Liver (tissue), 9 donors: Measurements from ENCODE around the gene PLCD1. TPM values are rescaled to one million over a fixed set of nuclear protein-coding genes. Genes with fewer than 3 reads are reported as not detected.

Experiments used
- DNase-seq: peaks from one replicate; pipeline ENCODE4 v3.0.0-alpha.2; 2017; ENCODE audit warnings: low spot score
- H3K27ac ChIP-seq, 2 donors: one replicate each; pipeline ENCODE4 v1.7.0; 2013; ENCODE audit warnings: inconsistent platforms in 2 of 2, low read length in 2 of 2, control low read depth in 1 of 2, low read depth in 1 of 2, mild to moderate bottlenecking in 1 of 2
- H3K27me3 ChIP-seq, 4 donors: one replicate each; pipeline versions ENCODE4 v1.6.1 to v1.7.0; 2013; ENCODE audit warnings: low read length in 3 of 4, inconsistent platforms in 1 of 4, mild to moderate bottlenecking in 1 of 4, moderate library complexity in 1 of 4; ENCODE audit not compliant: control insufficient read depth in 4 of 4, insufficient read depth in 4 of 4
- H3K36me3 ChIP-seq, 4 donors: one replicate each; pipeline versions ENCODE4 v1.6.1 to v1.7.0; 2013; ENCODE audit warnings: low read length in 3 of 4, mild to moderate bottlenecking in 3 of 4, low read depth in 1 of 4, moderate library complexity in 1 of 4; ENCODE audit not compliant: control insufficient read depth in 4 of 4, insufficient read depth in 3 of 4
- H3K4me1 ChIP-seq, 4 donors: one replicate each; pipeline versions ENCODE4 v1.6.1 to v1.7.0; 2013; ENCODE audit warnings: low read length in 3 of 4, mild to moderate bottlenecking in 3 of 4, moderate library complexity in 1 of 4; ENCODE audit not compliant: control insufficient read depth in 4 of 4, insufficient read depth in 4 of 4
- H3K4me3 ChIP-seq, 3 donors: one replicate each; pipeline versions ENCODE4 v1.6.1 to v1.7.0; 2013; ENCODE audit warnings: low read length in 3 of 3, control low read depth in 1 of 3, low read depth in 1 of 3, mild to moderate bottlenecking in 1 of 3
- H3K9ac ChIP-seq, 2 donors: one replicate each; pipeline ENCODE4 v1.7.0; 2013; ENCODE audit warnings: low read length in 2 of 2, mild to moderate bottlenecking in 2 of 2, moderate library complexity in 2 of 2, control low read depth in 1 of 2, low read depth in 1 of 2
- H3K9me3 ChIP-seq, 4 donors: one replicate each; pipeline versions ENCODE4 v1.6.1 to v1.7.0; 2013; ENCODE audit warnings: low read length in 3 of 4; ENCODE audit not compliant: control insufficient read depth in 4 of 4
- EGR1 ChIP-seq, 2 donors: IDR thresholded peaks; 2 replicates each; pipeline ENCODE4 v1.6.1; 2016 to 2018; ENCODE audit warnings: antibody characterized with exemption in 2 of 2, low read depth in 2 of 2
- FOXA1 ChIP-seq: IDR thresholded peaks from 2 replicates; pipeline ENCODE4 v1.6.1; 2016; ENCODE audit warnings: antibody characterized with exemption
- FOXA2 ChIP-seq: IDR thresholded peaks from 2 replicates; pipeline ENCODE4 v1.6.1; 2016; ENCODE audit warnings: antibody characterized with exemption
- GABPA ChIP-seq, 2 donors: IDR thresholded peaks in 1 of 2; conservative IDR thresholded peaks in 1 of 2; 2 replicates each; pipeline ENCODE4 v1.6.1; 2016; ENCODE audit warnings: antibody characterized with exemption in 2 of 2, mild to moderate bottlenecking in 1 of 2, moderate library complexity in 1 of 2
- HNF4A ChIP-seq, 2 donors: conservative IDR thresholded peaks; 2 replicates each; pipeline ENCODE4 v1.6.1; 2016; ENCODE audit warnings: antibody characterized with exemption in 2 of 2, mild to moderate bottlenecking in 2 of 2
- HNF4G ChIP-seq: IDR thresholded peaks from 2 replicates; pipeline ENCODE4 v1.6.1; 2016; ENCODE audit warnings: antibody characterized with exemption
- JUND ChIP-seq, 2 donors: IDR thresholded peaks; 2 replicates each; pipeline ENCODE4 v1.6.1; 2016; ENCODE audit warnings: antibody characterized with exemption in 2 of 2
- NR2F2 ChIP-seq: IDR thresholded peaks from 2 replicates; pipeline ENCODE4 v1.6.1; 2016; ENCODE audit warnings: antibody characterized with exemption
- RAD21 ChIP-seq, 2 donors: IDR thresholded peaks; 2 replicates each; pipeline ENCODE4 v1.6.1; 2016; ENCODE audit warnings: antibody characterized with exemption in 2 of 2, mild to moderate bottlenecking in 2 of 2
- RXRA ChIP-seq, 2 donors: IDR thresholded peaks; 2 replicates each; pipeline ENCODE4 v1.6.1; 2017 to 2018; ENCODE audit warnings: antibody characterized with exemption in 2 of 2, mild to moderate bottlenecking in 1 of 2
- SP1 ChIP-seq: IDR thresholded peaks from 2 replicates; pipeline ENCODE4 v1.6.1; 2018; ENCODE audit warnings: antibody characterized with exemption, mild to moderate bottlenecking
- TAF1 ChIP-seq: conservative IDR thresholded peaks from 2 replicates; pipeline ENCODE4 v1.6.1; 2016; ENCODE audit warnings: antibody characterized with exemption, mild to moderate bottlenecking
- YY1 ChIP-seq: IDR thresholded peaks from 2 replicates; pipeline ENCODE4 v1.6.1; 2016; ENCODE audit warnings: antibody characterized with exemption, mild to moderate bottlenecking
- WGBS: extraction: QIAGEN DNeasy Blood & Tissue Kit; methylation state at CpG from one replicate; pipeline ENCODE4 v1.1.7; 2013; 5-methylcytosine and 5-hydroxymethylcytosine counted together
- polyA plus RNA-seq, 2 donors: library from polyadenylated mRNA; stranded (reverse) in 1 of 2; unstranded in 1 of 2; fragments of 200-250 nt in 1 of 2; fragments of >200 nt in 1 of 2; fragmentation: Nextera tagmentation in 1 of 2; extraction: Ambion mirVana in 1 of 2; gene quantifications; one replicate each; pipeline versions ENCODE4 v1.2.1 to v1.2.3, GENCODE V29; 2013 to 2015
- total RNA-seq, 2 donors: library from RNA; depleted of rRNA; stranded (reverse); fragments of >200 nt; gene quantifications; one replicate each; pipeline ENCODE4 v1.2.3, GENCODE V29; 2014
- TF ChIP-seq, protein P1 (sequence below): IDR thresholded peaks from 2 replicates; pipeline ENCODE4 v1.6.1; 2016; ENCODE audit warnings: antibody characterized with exemption
- TF ChIP-seq, protein P2 (sequence below): IDR thresholded peaks from 2 replicates; pipeline ENCODE4 v1.6.1; 2016; ENCODE audit warnings: antibody characterized with exemption
- TF ChIP-seq, protein P3 (sequence below): IDR thresholded peaks from 2 replicates; pipeline ENCODE4 v1.6.1; 2016; ENCODE audit warnings: antibody characterized with exemption
- TF ChIP-seq, protein P4 (sequence below): fragments of 150-350 bp; IDR thresholded peaks from 2 replicates; pipeline ENCODE4 v1.5.1; 2017; ENCODE audit warnings: improper control_type of control experiment, low read depth, low read length; ENCODE audit not compliant: missing input control
- TF ChIP-seq, protein P5 (sequence below): IDR thresholded peaks from 2 replicates; pipeline ENCODE4 v1.6.1; 2016; ENCODE audit warnings: antibody characterized with exemption, mild to moderate bottlenecking
- donor health status: healthy.
- donor health status: healthy.
- donor health status: healthy.
- donor health status: healthy.
- donor health status: healthy.

The PLCD1 gene
- total and polyA plus RNA-seq, 4 donors: 6.7 to 10.5 (median 9.1) TPM

DNA sequence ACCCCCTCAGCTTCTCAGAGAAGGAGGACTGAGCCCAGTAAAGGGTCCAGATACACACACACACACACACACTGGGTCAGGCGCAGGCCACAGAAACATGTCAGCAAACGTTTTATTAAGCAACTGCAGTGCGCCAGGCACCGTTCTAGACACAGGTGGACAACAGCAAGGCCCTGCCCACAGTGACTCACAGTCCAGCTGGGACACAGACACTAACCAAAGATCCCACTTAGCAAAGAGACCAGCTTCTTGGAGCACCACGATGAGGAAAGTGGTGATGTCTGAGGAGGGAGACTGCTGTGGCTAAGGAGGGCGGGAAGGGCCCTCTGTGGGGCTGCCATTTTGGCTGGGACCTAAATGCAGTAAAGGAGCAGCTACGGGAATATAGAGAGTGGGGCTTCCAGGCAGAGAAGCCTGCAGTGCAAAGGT lies 41.7 kb downstream of the PLCD1 start:
- no peak overlapping the region for H3K9ac ChIP-seq

More for the DNA sequence above, 41.7 kb downstream of the PLCD1 start:
- no peaks in the 10 kb centered on the region for H3K27me3 ChIP-seq
- H3K27ac ChIP-seq: no peak overlapping the region
- no peak overlapping the region for H3K4me3 ChIP-seq
- no peaks in the 10 kb centered on the region for H3K9me3 ChIP-seq
- 72% methylated on average over 7 of the region's 7 CpGs for WGBS
- TF ChIP-seq NR2F2 (no peak), RXRA (IDR thresholded peaks at IDR 0.05) (no peak), TAF1 (no peak), FOXA2 (no peak), YY1 (no peak), FOXA1 (no peak), HNF4A (conservative IDR thresholded peaks at IDR 0.05) (no peak), SP1 (no peak), GABPA (IDR thresholded peaks at IDR 0.05 in 1 of 2, conservative IDR thresholded peaks at IDR 0.05 in 1 of 2) (no peak), JUND (IDR thresholded peaks at IDR 0.05) (no peak), EGR1 (IDR thresholded peaks at IDR 0.05; ENCODE audit: low read depth in 2 of 2) (no peak), RAD21 (IDR thresholded peaks at IDR 0.05) (no peak), HNF4G (no peak)
- TF ChIP-seq, protein P1, sequence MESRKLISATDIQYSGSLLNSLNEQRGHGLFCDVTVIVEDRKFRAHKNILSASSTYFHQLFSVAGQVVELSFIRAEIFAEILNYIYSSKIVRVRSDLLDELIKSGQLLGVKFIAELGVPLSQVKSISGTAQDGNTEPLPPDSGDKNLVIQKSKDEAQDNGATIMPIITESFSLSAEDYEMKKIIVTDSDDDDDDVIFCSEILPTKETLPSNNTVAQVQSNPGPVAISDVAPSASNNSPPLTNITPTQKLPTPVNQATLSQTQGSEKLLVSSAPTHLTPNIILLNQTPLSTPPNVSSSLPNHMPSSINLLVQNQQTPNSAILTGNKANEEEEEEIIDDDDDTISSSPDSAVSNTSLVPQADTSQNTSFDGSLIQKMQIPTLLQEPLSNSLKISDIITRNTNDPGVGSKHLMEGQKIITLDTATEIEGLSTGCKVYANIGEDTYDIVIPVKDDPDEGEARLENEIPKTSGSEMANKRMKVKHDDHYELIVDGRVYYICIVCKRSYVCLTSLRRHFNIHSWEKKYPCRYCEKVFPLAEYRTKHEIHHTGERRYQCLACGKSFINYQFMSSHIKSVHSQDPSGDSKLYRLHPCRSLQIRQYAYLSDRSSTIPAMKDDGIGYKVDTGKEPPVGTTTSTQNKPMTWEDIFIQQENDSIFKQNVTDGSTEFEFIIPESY: no peak
- TF ChIP-seq, protein P2, sequence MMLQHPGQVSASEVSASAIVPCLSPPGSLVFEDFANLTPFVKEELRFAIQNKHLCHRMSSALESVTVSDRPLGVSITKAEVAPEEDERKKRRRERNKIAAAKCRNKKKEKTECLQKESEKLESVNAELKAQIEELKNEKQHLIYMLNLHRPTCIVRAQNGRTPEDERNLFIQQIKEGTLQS: no peak
- TF ChIP-seq, protein P3, sequence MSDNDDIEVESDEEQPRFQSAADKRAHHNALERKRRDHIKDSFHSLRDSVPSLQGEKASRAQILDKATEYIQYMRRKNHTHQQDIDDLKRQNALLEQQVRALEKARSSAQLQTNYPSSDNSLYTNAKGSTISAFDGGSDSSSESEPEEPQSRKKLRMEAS: no peak
- TF ChIP-seq, protein P4, sequence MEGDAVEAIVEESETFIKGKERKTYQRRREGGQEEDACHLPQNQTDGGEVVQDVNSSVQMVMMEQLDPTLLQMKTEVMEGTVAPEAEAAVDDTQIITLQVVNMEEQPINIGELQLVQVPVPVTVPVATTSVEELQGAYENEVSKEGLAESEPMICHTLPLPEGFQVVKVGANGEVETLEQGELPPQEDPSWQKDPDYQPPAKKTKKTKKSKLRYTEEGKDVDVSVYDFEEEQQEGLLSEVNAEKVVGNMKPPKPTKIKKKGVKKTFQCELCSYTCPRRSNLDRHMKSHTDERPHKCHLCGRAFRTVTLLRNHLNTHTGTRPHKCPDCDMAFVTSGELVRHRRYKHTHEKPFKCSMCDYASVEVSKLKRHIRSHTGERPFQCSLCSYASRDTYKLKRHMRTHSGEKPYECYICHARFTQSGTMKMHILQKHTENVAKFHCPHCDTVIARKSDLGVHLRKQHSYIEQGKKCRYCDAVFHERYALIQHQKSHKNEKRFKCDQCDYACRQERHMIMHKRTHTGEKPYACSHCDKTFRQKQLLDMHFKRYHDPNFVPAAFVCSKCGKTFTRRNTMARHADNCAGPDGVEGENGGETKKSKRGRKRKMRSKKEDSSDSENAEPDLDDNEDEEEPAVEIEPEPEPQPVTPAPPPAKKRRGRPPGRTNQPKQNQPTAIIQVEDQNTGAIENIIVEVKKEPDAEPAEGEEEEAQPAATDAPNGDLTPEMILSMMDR: no peak
- TF ChIP-seq, protein P5, sequence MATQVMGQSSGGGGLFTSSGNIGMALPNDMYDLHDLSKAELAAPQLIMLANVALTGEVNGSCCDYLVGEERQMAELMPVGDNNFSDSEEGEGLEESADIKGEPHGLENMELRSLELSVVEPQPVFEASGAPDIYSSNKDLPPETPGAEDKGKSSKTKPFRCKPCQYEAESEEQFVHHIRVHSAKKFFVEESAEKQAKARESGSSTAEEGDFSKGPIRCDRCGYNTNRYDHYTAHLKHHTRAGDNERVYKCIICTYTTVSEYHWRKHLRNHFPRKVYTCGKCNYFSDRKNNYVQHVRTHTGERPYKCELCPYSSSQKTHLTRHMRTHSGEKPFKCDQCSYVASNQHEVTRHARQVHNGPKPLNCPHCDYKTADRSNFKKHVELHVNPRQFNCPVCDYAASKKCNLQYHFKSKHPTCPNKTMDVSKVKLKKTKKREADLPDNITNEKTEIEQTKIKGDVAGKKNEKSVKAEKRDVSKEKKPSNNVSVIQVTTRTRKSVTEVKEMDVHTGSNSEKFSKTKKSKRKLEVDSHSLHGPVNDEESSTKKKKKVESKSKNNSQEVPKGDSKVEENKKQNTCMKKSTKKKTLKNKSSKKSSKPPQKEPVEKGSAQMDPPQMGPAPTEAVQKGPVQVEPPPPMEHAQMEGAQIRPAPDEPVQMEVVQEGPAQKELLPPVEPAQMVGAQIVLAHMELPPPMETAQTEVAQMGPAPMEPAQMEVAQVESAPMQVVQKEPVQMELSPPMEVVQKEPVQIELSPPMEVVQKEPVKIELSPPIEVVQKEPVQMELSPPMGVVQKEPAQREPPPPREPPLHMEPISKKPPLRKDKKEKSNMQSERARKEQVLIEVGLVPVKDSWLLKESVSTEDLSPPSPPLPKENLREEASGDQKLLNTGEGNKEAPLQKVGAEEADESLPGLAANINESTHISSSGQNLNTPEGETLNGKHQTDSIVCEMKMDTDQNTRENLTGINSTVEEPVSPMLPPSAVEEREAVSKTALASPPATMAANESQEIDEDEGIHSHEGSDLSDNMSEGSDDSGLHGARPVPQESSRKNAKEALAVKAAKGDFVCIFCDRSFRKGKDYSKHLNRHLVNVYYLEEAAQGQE: no peak
- H3K4me1 ChIP-seq: peaks cover 0 to 8% (median 5%) of the 10 kb centered on the region in 4 donors
- DNase-seq: no peak
- peaks cover 0 to 4% (median 0%) of the 10 kb centered on the region in 4 donors for H3K36me3 ChIP-seq
